Heart right ventricle (tissue), 16 donors: ENCODE data around the gene TLR1. TPM values are rescaled to one million over a fixed set of nuclear protein-coding genes. Genes with fewer than 3 reads are reported as not detected.

Source experiments
- ATAC-seq, 8 donors: fragments of 200-7000 bp; cut with Tn5 transposase; one replicate each; pipeline ENCODE4 v1.9.1; 2020; ENCODE audit warnings: mild to moderate bottlenecking in 8 of 8, moderate library complexity in 8 of 8, moderate number of reproducible peaks in 1 of 8
- DNase-seq, 2 donors: peaks; one replicate each; pipeline ENCODE4 v3.0.0-alpha.2; 2020
- H3K27ac ChIP-seq, 10 donors: fragments of 200-600 bp; sonication (generic) in 2 of 10; one replicate each; pipeline versions ENCODE4 v1.5.0 to v1.8.0; 2020 to 2022; ENCODE audit warnings: mild to moderate bottlenecking in 3 of 10
- H3K27me3 ChIP-seq, 7 donors: fragments of 200-600 bp; one replicate each; pipeline ENCODE4 v1.8.0; 2021 to 2022; ENCODE audit warnings: mild to moderate bottlenecking in 2 of 7
- H3K36me3 ChIP-seq, 9 donors: fragments of 200-600 bp; sonication (generic) in 1 of 9; one replicate each; pipeline versions ENCODE4 v1.5.0 to v1.8.0; 2020 to 2022; ENCODE audit warnings: mild to moderate bottlenecking in 2 of 9
- H3K4me1 ChIP-seq, 9 donors: fragments of 200-600 bp; sonication (generic) in 1 of 9; one replicate each; pipeline versions ENCODE4 v1.5.0 to v1.8.0; 2020 to 2022; ENCODE audit warnings: mild to moderate bottlenecking in 4 of 9
- H3K4me3 ChIP-seq, 10 donors: fragments of 200-600 bp; sonication (generic) in 2 of 10; one replicate each; pipeline versions ENCODE4 v1.5.0 to v1.8.0; 2020 to 2022; ENCODE audit warnings: mild to moderate bottlenecking in 7 of 10, moderate library complexity in 2 of 10
- H3K9me3 ChIP-seq, 11 donors: fragments of 200-600 bp in 10 of 11; sonication (generic) in 2 of 11; one replicate each; pipeline versions ENCODE4 v1.5.0 to v1.8.0; 2013 to 2022; ENCODE audit warnings: mild to moderate bottlenecking in 2 of 11, control low read depth in 1 of 11, moderate library complexity in 1 of 11
- WGBS, 2 donors: extraction: QIAGEN DNeasy Blood & Tissue Kit; methylation state at CpG; one replicate each; pipeline ENCODE4 v1.1.7; 2013; ENCODE audit warnings: inconsistent platforms in 1 of 2; 5-methylcytosine and 5-hydroxymethylcytosine counted together
- intact Hi-C, 10 donors: fragments of 100-400 bp; cut with DNase I; formaldehyde crosslinking; loops; one replicate each; pipeline versions ENCODE4 v1.11.1 to v1.14.2; 2022
- polyA plus RNA-seq, 2 donors: library from polyadenylated mRNA; stranded (reverse); fragments of 200-250 nt; gene quantifications; one replicate each; pipeline ENCODE4 v1.2.3, GENCODE V29; 2013
- total RNA-seq, 10 donors: library from RNA; stranded (reverse); fragmentation: NEBNext Ultra II Directional in 3 of 10; extraction: Animal tissue kit (Norgen Biotek cat#: 25700) in 3 of 10; gene quantifications; one replicate each; pipeline versions ENCODE4 v1.2.1 to v1.2.4, GENCODE V29; 2021 to 2023
- TF ChIP-seq, protein P1 (sequence below), 9 donors: fragments of 200-600 bp; sonication (generic) in 2 of 9; IDR thresholded peaks; one replicate each; pipeline versions ENCODE4 v1.5.0 to v1.8.0; 2021 to 2022; ENCODE audit warnings: antibody characterized with exemption in 9 of 9, mild to moderate bottlenecking in 5 of 9, moderate library complexity in 1 of 9
- donor health status: Arrhythmogenic right ventricular cardiomyopathy.
- donor health status: ischemic (EF 13 %, LVEDD 7.1; RV severe dilation, severe dysfunction).
- donor health status: healthy with polysubstance abuse.
- donor health status: DM: no; HTN: yes; CAD: no.
- donor health status: DM: no; HTN: no; CAD: no.
- donor health status: ischemic (EF 25% LVEDD 6.9; RV normal size, moderate dysfunction).
- donor health status: ischemic (EF 25% LVEDD 5.7; RV mildly dilated, moderate dysfunction).
- donor health status: healthy.
- donor health status: DM: yes; HTN: yes; CAD: no.
- donor health status: Ischemic cardiomyopathy.
- donor health status: ischemic (EF 35%, LVEDD 5.7; RV mildly dilated, moderate dysfunction).
- donor health status: nonischemic (EF 11% LVEDD 7.7; RV severe dilation, severe dysfunction).
- donor health status: DM: yes; HTN: yes; CAD: no.
- donor health status: PGD.
- donor health status: ischemic (EF 29% LVEDD 5.4; RV normal size, mild dysfunction).
- donor health status: nonischemic (EF 23%, LVEDD 6.1; RV moderate dilation, normal function).

The TLR1 gene
- total and polyA plus RNA-seq, 12 donors, result 0.49 to 14.0 (median 2.8) TPM

GRCh38 chr4:38791010-38791409 is 13.6 kb downstream of the TLR1 start:
- ATAC-seq (peak in 1 of 8 donors; percentile 44), DNase-seq (no peak)
- Histone ChIP-seq H3K4me1 (peaks cover 0 to 55% (median 0%) of the 10 kb centered on the region in 9 donors), H3K27me3 (no peaks in the 10 kb centered on the region), H3K36me3 (no peaks in the 10 kb centered on the region), H3K9me3 (peaks cover 0 to 17% (median 0%) of the 10 kb centered on the region in 11 donors), H3K27ac (peak overlapping the region in 2 of 10 donors; percentile 41 to 84), H3K4me3 (no peak overlapping the region)
- TF ChIP-seq, protein P1, sequence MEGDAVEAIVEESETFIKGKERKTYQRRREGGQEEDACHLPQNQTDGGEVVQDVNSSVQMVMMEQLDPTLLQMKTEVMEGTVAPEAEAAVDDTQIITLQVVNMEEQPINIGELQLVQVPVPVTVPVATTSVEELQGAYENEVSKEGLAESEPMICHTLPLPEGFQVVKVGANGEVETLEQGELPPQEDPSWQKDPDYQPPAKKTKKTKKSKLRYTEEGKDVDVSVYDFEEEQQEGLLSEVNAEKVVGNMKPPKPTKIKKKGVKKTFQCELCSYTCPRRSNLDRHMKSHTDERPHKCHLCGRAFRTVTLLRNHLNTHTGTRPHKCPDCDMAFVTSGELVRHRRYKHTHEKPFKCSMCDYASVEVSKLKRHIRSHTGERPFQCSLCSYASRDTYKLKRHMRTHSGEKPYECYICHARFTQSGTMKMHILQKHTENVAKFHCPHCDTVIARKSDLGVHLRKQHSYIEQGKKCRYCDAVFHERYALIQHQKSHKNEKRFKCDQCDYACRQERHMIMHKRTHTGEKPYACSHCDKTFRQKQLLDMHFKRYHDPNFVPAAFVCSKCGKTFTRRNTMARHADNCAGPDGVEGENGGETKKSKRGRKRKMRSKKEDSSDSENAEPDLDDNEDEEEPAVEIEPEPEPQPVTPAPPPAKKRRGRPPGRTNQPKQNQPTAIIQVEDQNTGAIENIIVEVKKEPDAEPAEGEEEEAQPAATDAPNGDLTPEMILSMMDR (IDR thresholded peaks at IDR 0.05), result no peak
- WGBS, 2 donors, result 62 to 71% methylated on average over 2 of the region's 2 CpGs
- intact Hi-C loops, result no loop called here

DNA sequence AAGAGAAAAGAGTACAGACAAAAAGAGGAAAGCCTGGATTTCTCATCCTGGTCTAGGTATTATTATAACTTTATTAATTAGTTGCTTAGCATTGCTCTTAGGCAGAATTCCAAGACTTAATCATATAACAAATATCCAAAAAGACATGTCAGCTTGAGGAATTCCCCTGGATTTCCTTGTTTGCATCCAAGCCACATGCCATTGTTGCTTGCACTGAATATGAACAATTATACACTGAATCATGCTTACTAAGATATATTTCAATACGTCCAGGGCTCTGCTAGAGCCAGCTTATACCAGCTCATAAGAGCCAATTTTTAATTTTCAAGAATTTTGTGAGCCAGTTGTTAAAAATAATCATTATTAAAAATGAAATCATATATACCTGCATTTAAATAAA is 16.3 kb downstream of the TLR1 start:
- DNase-seq (no peak), ATAC-seq (no peak)
- Histone ChIP-seq H3K36me3 (no peaks in the 10 kb centered on the region), H3K27me3 (no peaks in the 10 kb centered on the region), H3K27ac (no peak overlapping the region), H3K9me3 (peaks cover 0 to 8% (median 0%) of the 10 kb centered on the region in 11 donors), H3K4me1 (peaks cover 0 to 59% (median 0%) of the 10 kb centered on the region in 9 donors), H3K4me3 (no peak overlapping the region)
- TF ChIP-seq, protein P1 (IDR thresholded peaks at IDR 0.05), result no peak
- intact Hi-C loops, result loop anchor here in 1 of 10 donors (10.0 kb wide), 1 partner anchor 724 kb away; no protein-coding TSS in a partner anchor
- WGBS, 2 donors, result 58 to 74% methylated on average over 1 of the region's 1 CpG

- ATAC-seq (no peak), DNase-seq (no peak)
- 85 to 87% methylated on average over 4 of the region's 4 CpGs for whole genome bisulfite sequencing, 2 donors
- Histone ChIP-seq H3K4me3 (no peak overlapping the region), H3K36me3 (no peaks in the 10 kb centered on the region), H3K9me3 (peaks cover 0 to 8% (median 0%) of the 10 kb centered on the region in 11 donors), H3K27me3 (no peaks in the 10 kb centered on the region), H3K4me1 (peaks cover 0 to 63% (median 0%) of the 10 kb centered on the region in 9 donors), H3K27ac (no peak overlapping the region)
- intact Hi-C loops, result loop anchor here in 1 of 10 donors (10.0 kb wide), 1 partner anchor 723 kb away; no protein-coding TSS in a partner anchor
- TF ChIP-seq, protein P1 (IDR thresholded peaks at IDR 0.05), result no peak
These were observed 16.9 kb downstream of the TLR1 start for GRCh38 chr4:38787693-38788092.

- intact Hi-C loops, result loop anchor here in 1 of 10 donors (10.0 kb wide), 1 partner anchor 721 kb away; no protein-coding TSS in a partner anchor
- DNase-seq, result peak in 1 of 2 donors; percentile 17
- 85 to 88% methylated on average over 8 of the region's 8 CpGs for WGBS, 2 donors
These were observed 18.6 kb downstream of the TLR1 start for GRCh38 chr4:38785901-38786402.

More at GRCh38 chr4:38785901-38786402, 18.6 kb downstream of the TLR1 start:
- Histone ChIP-seq H3K27me3 (no peaks in the 10 kb centered on the region), H3K4me1 (peaks cover 0 to 55% (median 0%) of the 10 kb centered on the region in 9 donors), H3K4me3 (no peak overlapping the region), H3K27ac (peak overlapping the region in 2 of 10 donors; percentile 2 to 71), H3K36me3 (no peaks in the 10 kb centered on the region), H3K9me3 (peaks cover 0 to 8% (median 0%) of the 10 kb centered on the region in 11 donors)
- ATAC-seq, result peak in 7 of 8 donors; percentile 57 to 82 (median 65)
- TF ChIP-seq, protein P1 (IDR thresholded peaks at IDR 0.05), result no peak
